Posterior cingulate gyrus (tissue), 11 donors: ENCODE measurements around the gene CDR2.
"Not testable (repeated sequence)": the region's sequence is repeated elsewhere in the genome, so short reads cannot be mapped to it uniquely, and the experiment has no call there.

ENCODE experiments used
- DNase-seq, 10 donors: peaks; one replicate each; pipeline versions ENCODE4 v3.0.0 to v3.0.0-alpha.2; 2020 to 2021; ENCODE audit warnings: mixed read lengths in 3 of 10
- intact Hi-C: fragments of 100-400 bp; cut with DNase I; formaldehyde crosslinking; loops from one replicate; pipeline ENCODE4 v1.15.1; 2023

CDR2 gene

DNA sequence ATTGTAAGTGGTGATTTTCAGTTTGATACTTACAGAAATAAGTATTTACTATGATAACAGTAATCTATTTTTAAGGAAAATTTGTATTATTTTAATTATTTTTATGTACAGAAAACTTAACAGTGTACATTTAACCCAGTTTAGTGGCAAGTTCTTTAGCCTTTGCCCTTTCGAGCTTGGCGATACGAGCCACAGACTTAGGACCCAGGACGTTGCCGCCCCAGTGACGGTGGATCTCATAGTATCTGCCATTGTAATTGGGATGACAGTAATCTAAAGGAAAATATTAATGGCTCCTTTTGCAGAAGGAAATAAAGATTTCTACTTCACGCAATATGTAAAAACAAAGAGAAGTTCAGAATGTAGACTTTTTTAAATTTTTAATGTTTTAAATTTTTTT is 5.2 kb upstream of the CDR2 start:
- intact Hi-C loops: no loop called here
- no peak for DNase-seq

DNA sequence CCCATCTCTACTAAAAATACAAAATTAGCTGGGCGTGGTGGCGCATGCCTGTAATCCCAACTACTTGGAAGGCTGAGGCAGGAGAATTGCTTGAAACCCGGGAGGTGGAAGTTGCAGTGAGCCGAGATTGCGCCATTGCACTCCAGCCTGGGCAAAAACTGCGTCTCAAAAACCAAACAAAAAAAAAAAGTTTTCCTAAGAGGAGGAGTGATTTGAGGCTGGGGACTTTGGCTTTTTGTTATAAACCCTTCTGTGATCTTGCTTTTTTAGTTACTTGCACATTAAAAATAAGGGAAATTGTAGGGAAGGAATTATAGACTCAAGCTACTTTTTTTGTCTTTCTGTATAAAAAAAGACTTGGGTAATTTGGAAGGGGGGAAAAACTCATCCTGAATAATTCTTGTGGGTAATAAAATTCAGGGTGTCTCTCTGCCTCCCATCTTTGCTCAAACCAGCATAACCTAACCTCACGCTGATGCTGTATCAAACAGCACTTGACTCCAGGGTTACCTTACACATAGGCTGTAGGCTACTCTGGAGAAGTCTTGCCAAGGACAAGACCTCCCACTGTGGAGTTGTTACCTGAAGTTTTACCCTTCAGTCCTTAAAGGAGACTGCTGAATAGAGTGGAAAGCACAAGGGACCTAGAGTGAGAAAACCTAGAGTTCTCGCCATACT is 1.7 kb upstream of the CDR2 start:
- intact Hi-C loops: no loop called here
- DNase-seq: no peak

- DNase-seq: peak in 2 of 10 donors; percentile 16 to 25
- intact Hi-C loops: no loop called here
Observed at GRCh38 chr16:22375117-22375962, 921 bp upstream of the CDR2 start.

GRCh38 chr16:22373662-22374310 is 633 bp downstream of the CDR2 start:
- DNase-seq: peak in 5 of 10 donors; percentile 17 to 87 (median 31)
- intact Hi-C loops: no loop called here

GRCh38 chr16:22372882-22373661 is 1.3 kb downstream of the CDR2 start:
- DNase-seq: no peak
- intact Hi-C loops: no loop called here

- intact Hi-C loops: no loop called here
- no peak for DNase-seq
Observed at GRCh38 chr16:22370038-22370820, 4.2 kb downstream of the CDR2 start.

- intact Hi-C loops: no loop called here
- DNase-seq: no peak
Observed at GRCh38 chr16:22369221-22369811, 5.1 kb downstream of the CDR2 start.

DNA sequence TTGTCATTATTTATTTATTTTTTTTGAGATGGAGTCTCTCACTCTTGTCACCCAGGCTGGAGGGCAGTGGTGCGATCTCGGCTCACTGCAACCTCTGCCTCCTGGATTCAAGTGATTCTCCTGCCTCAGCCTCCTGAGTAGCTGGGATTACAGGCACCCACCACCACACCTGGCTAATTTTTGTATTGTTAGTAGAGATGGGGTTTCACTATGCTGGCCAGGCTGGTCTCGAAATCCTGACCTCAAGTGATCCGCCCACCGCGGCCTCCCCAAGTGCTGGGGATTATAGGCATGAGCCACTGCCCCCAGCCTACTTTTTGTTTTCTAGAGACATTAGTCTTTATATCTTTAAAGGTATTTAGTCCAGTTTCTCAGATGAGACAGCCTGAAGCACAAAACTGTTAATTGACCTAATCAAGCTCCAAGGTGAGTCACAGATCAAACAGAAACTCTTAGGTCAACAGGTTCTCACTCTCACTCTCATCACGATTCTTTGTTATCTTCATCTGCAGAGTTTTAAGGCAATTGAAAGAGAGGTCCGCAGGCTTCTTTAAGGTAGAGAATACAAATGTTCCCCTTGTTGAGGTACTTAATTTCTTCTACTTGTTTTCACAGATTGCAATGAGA is 6.1 kb downstream of the CDR2 start:
- intact Hi-C loops, DNase-seq: not testable (repeated sequence)

GRCh38 chr16:22366889-22367288 is 7.5 kb downstream of the CDR2 start:
- DNase-seq: no peak
- intact Hi-C loops: no loop called here

DNA sequence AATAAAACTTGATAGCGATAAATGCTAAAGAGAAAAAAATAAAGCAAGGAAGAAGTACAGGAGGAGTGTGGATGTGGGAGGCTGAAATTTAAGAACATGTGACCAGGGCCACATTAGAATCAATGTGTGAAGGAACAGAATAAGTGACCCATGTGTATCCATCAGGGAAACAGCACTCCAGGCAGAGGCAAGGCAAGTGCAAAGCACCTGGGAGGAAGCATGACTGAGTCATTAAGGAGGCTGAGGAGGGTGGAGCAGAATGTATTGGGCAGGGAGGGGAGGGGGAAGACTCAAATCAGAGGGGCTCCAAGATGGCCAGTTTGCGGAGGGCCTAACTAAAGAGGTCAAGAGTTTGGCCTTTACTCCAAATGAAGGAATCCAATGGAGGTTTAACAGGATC is 8.0 kb downstream of the CDR2 start:
- intact Hi-C loops: no loop called here
- DNase-seq: no peak

DNA sequence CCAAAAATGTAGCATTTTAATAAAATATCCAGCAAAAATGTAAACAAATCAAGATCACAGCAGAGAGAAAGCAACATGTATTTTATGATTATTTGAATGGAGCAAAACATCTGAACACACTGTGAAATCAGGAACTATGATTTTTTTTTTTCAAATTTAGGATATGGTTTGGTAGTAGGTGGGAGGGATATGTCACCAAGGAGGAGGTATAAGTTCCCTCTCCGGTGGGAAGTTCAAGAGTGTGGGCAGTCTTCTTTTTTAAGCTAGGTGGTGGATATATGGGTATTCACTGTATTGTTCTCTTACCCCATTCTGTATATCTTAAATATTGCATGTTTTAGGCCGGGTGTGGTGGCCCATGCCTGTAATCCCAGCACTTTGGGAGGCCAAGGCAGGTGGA is 10.2 kb downstream of the CDR2 start:
- intact Hi-C loops: no loop called here
- no peak for DNase-seq

DNA sequence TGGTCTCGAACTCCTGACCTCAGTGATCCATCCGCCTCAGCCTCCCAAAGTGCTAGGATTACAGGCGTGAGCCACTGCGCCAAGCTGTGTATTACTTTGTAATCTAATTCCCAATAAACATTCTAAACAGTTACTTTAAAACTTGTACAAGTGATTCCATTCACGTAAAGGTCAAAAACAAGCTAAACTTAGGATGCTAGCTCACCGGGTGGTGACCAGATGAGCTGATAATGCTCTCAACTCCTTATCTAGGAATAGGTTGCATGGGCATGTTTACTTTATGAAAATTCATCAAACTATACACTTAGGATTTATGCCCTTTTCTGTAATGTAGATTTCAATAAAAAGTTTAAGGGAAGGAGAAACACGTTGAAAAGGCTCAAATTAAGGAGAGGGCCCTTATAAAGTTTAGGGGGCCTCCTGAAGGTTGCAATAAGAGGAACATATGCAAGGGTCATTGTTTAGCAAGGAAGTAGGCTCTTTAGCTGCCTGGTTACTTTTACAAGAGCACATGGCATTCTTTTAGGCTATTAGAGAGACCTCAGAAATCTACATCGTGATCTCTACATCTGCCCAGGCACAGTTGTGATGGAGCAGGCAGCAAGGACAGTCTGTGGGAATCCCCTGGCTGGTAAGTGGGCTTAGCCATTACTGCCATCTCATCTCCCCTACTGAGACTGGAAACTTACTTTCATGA is 13.3 kb downstream of the CDR2 start:
- no peak for DNase-seq
- intact Hi-C loops: no loop called here

GRCh38 chr16:22359679-22360078 is 14.7 kb downstream of the CDR2 start:
- no peak for DNase-seq
- intact Hi-C loops: no loop called here

DNA sequence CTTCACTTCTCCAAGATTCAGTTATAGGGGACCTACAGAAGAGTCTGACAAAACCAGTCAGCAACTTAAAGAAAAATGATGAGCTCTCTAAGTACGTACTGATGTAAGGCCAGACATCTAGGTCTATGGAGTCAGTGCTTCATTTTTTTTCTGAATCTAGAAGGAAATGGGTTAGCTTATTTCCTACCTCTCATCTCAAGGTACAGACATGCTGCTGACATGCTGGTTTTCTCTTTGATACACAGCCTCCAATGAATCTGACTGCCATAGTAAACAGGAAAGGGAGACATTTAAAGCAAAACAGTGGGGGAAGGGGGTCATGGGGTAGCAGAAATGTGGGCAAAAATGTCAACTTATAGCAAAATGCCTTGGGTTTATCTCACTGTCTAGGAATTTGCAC is 16.4 kb downstream of the CDR2 start:
- intact Hi-C loops: no loop called here
- DNase-seq: no peak

DNA sequence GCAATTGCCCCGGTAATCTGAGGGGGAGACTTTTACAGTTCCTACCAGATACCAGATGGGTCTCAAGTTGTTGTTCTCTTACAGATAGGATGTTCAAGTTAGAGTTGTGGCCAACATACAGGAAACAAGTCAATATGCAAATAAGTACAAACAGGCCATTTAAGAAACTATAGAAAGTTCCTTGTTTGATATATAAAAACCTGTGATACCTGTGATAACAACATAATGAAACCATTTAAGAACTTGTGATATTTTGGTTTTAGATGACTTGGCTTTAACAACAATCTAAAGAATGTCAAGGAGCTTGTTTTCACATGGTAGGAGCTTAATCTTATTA is 16.8 kb downstream of the CDR2 start:
- DNase-seq: no peak
- intact Hi-C loops: no loop called here

DNA sequence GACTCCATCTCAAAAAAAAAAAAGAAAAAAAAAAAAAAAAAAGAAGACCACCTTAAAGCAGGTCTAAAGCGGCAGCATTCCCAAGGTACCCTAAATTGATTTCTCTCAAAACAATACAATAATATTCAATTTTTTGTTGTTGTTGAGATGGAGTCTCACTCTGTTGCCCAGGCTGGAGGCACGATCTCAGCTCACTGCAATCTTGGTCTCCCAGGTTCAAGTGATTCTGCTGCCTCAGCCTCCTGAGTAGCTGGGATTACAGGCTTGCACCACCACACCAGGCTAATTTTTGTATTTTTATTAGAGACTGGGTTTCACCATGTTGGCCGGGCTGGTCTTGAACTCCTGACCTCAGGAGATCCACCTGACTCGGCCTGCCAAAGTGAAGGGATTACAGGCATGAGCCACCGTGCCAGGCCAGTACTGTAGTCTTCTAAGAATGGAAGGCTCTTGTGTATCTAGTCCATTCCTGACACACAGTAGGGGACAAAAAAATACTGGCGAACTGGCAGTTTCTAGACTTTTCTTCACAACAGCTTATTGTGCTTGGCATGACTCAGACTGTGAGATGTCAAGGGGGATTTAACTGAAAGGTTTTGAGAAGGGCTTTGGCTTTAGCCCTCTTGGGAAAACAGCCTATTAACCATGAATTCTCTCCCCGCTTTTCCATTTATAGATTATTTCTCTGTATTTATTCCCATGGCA is 17.3 kb downstream of the CDR2 start:
- intact Hi-C loops: no loop called here
- no peak for DNase-seq

- intact Hi-C loops: no loop called here
- no peak for DNase-seq
Observed at GRCh38 chr16:22355487-22355908, 18.9 kb downstream of the CDR2 start.

DNA sequence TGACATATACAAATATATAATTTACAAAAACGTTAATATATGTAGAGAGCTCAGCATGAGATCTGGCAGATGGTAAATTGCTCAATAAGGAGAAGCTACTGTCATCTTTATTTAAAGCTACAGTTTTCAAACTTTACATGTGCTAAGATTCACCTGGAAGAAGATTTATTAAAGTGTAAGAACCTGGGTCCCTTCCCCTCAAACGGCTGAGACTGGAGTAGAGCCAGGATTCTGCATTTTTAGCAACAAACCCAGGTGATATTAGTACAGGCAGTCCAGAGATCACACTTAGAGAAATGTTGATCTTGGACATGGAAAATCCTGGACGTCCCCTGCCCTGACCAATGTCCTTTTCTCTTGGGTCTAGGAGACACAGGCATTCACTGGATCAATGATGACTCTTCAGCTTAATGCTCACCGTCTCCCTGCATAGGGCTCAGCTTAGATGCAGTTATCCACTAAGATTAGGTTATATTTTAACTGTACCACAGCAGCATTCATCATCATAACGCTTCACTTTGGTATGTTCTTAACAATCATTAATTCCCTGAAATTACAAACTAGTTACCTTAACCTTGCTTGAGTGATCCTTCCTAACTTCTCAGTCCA is 20.4 kb downstream of the CDR2 start:
- intact Hi-C loops: no loop called here
- DNase-seq: no peak
